Smooth muscle cell (in vitro differentiated cells): ENCODE data around the gene CST3. TPM values are rescaled to one million over a fixed set of nuclear protein-coding genes. Genes with fewer than 3 reads are reported as not detected.
"Not testable (repeated sequence)": the region's sequence is repeated elsewhere in the genome, so short reads cannot be mapped to it uniquely, and the experiment has no call there.

Experiments
- DNase-seq: peaks from one replicate; lab custom pipeline; 2025; ENCODE audit not compliant: unreplicated experiment; lab: John Stamatoyannopoulos, UW
- H2AFZ ChIP-seq: fragments of 200-600 bp; sonication (generic); 2 replicates; pipeline ENCODE4 v1.6.0; 2016; ENCODE audit warnings: antibody characterized with exemption, low read depth, mild to moderate bottlenecking
- H3F3A ChIP-seq: fragments of 200-600 bp; sonication (generic); 2 replicates; pipeline ENCODE4 v1.6.0; 2017; ENCODE audit warnings: antibody characterized with exemption, low read depth
- H3K27ac ChIP-seq: fragments of 200-600 bp; sonication (generic); 2 replicates; pipeline ENCODE4 v1.5.1; 2016; ENCODE audit warnings: low read depth, mild to moderate bottlenecking
- H3K27me3 ChIP-seq: fragments of 200-600 bp; sonication (generic); 2 replicates; pipeline ENCODE4 v1.6.1; 2016; ENCODE audit warnings: low read depth, mild to moderate bottlenecking
- H3K36me3 ChIP-seq: fragments of 200-600 bp; sonication (generic); 2 replicates; pipeline ENCODE4 v1.5.1; 2016; ENCODE audit warnings: low read depth
- H3K4me1 ChIP-seq: fragments of 200-600 bp; sonication (generic); 2 replicates; pipeline ENCODE4 v1.5.1; 2016; ENCODE audit warnings: low read depth
- H3K4me2 ChIP-seq: fragments of 200-600 bp; sonication (generic); 2 replicates; pipeline ENCODE4 v1.6.0; 2016; ENCODE audit warnings: mild to moderate bottlenecking
- H3K4me3 ChIP-seq: fragments of 200-600 bp; sonication (generic); 2 replicates; pipeline ENCODE4 v1.5.1; 2016; ENCODE audit warnings: mild to moderate bottlenecking
- H3K79me2 ChIP-seq: fragments of 200-600 bp; sonication (generic); 2 replicates; pipeline ENCODE4 v1.6.0; 2016; ENCODE audit warnings: low read depth, mild to moderate bottlenecking
- H3K9ac ChIP-seq: fragments of 200-600 bp; sonication (generic); 2 replicates; pipeline ENCODE4 v1.6.0; 2016; ENCODE audit warnings: low read depth
- H3K9me3 ChIP-seq: fragments of 200-600 bp; sonication (generic); replicated peaks from 2 replicates; pipeline ENCODE4 v1.5.1; 2016; ENCODE audit warnings: low read depth
- H4K20me1 ChIP-seq: fragments of 200-600 bp; sonication (generic); 2 replicates; pipeline ENCODE4 v1.6.0; 2016; ENCODE audit warnings: low read depth
- WGBS: methylation state at CpG from one replicate; pipeline ENCODE4 v1.1.7; 2016; ENCODE audit warnings: low lambda C conversion rate; 5-methylcytosine and 5-hydroxymethylcytosine counted together
- polyA plus RNA-seq: library from polyadenylated mRNA; unstranded; fragments of >200 nt; fragmentation: Nextera tagmentation; extraction: Ambion mirVana; gene quantifications from 2 replicates; pipeline ENCODE4 v1.2.1, GENCODE V29; 2016
- total RNA-seq: library from RNA; depleted of rRNA; stranded (reverse); fragments of >200 nt; gene quantifications from 2 replicates; pipeline ENCODE4 v1.2.3, GENCODE V29; 2014
- TF ChIP-seq, protein P1 (sequence below): fragments of 200-600 bp; sonication (generic); IDR thresholded peaks from 2 replicates; pipeline ENCODE4 v1.5.1; 2017; ENCODE audit warnings: borderline replicate concordance, mild to moderate bottlenecking, antibody characterized with exemption; ENCODE audit not compliant: insufficient read depth, poor library complexity, severe bottlenecking

CST3 gene
- total and polyA plus RNA-seq, 2 experiments from 2014 or later: 170 to 338 TPM

DNA sequence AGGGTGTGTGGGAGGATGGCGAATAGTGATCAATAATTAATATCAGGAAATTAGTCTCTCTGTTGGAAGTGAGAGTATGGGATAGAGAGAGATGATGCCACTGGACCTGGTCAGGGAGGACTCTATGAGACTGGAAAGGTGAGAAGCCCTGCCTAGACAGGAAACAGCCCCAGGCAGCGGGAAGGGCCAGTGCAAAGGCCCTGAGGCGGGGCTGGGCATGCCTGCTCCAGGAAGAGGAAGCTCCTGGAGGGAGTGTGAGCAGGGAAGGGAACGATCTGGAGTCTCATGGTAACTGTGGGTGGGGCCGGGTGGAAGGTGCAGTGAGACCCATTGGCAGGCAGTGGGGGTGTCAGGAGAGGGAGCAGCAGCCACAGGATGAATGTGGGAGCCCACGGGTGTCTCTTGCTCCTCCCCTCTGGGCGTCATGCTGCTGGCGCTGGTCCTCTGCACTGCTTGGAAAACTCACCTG lies 1.8 kb upstream of the CST3 start:
- DNase-seq: no peak
- Histone ChIP-seq H3K9ac (no peak overlapping the region), H2AFZ (no peak overlapping the region), H3K4me1 (peaks cover 12% of the 10 kb centered on the region), H3K4me3 (no peak overlapping the region), H3K27me3 (no peaks in the 10 kb centered on the region), H3K27ac (no peak overlapping the region), H3K4me2 (no peak overlapping the region), H3F3A (peaks cover 20% of the 10 kb centered on the region), H3K9me3 (no peaks in the 10 kb centered on the region), H3K79me2 (peaks cover 3% of the 10 kb centered on the region), H3K36me3 (no peaks in the 10 kb centered on the region), H4K20me1 (peaks cover 20% of the 10 kb centered on the region)
- TF ChIP-seq, protein P1, sequence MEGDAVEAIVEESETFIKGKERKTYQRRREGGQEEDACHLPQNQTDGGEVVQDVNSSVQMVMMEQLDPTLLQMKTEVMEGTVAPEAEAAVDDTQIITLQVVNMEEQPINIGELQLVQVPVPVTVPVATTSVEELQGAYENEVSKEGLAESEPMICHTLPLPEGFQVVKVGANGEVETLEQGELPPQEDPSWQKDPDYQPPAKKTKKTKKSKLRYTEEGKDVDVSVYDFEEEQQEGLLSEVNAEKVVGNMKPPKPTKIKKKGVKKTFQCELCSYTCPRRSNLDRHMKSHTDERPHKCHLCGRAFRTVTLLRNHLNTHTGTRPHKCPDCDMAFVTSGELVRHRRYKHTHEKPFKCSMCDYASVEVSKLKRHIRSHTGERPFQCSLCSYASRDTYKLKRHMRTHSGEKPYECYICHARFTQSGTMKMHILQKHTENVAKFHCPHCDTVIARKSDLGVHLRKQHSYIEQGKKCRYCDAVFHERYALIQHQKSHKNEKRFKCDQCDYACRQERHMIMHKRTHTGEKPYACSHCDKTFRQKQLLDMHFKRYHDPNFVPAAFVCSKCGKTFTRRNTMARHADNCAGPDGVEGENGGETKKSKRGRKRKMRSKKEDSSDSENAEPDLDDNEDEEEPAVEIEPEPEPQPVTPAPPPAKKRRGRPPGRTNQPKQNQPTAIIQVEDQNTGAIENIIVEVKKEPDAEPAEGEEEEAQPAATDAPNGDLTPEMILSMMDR: no peak
- WGBS: 89% methylated on average over 8 of the region's 8 CpGs

DNA sequence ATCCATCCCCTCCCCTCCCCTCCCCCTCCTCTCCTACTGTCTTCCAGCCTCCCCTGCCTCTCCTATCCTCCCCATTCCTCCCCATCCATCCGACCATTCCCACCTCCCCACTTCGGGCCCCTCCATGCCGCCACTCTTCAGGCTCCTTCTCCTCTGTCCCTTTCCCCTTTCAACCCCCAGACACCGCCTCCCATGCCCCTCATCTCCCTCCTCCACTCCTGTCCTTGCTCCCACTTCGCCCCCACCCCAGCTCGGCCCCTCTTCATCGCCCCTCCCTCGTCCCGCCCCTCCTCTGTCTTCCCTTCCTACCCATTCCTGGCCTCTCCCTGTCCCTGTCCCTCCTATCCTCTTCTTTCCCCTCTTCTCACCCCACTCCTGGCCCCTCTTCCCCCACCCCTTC lies 554 bp upstream of the CST3 start:
- H3K4me3 ChIP-seq: no peak overlapping the region
- no peak overlapping the region for H2AFZ ChIP-seq
- no peak for DNase-seq
- TF ChIP-seq, protein P1: no peak
- no CpG with 5 or more reads among the region's 9 CpGs for WGBS
- H3F3A ChIP-seq: peaks cover 17% of the 10 kb centered on the region
- H4K20me1 ChIP-seq: peaks cover 20% of the 10 kb centered on the region
- no peak overlapping the region for H3K9ac ChIP-seq
- H3K27ac ChIP-seq: no peak overlapping the region
- no peak overlapping the region for H3K4me2 ChIP-seq
- peaks cover 3% of the 10 kb centered on the region for H3K79me2 ChIP-seq
- H3K4me1 ChIP-seq: peaks cover 12% of the 10 kb centered on the region
- no peaks in the 10 kb centered on the region for H3K9me3 ChIP-seq
- no peaks in the 10 kb centered on the region for H3K27me3 ChIP-seq
- H3K36me3 ChIP-seq: no peaks in the 10 kb centered on the region

DNA sequence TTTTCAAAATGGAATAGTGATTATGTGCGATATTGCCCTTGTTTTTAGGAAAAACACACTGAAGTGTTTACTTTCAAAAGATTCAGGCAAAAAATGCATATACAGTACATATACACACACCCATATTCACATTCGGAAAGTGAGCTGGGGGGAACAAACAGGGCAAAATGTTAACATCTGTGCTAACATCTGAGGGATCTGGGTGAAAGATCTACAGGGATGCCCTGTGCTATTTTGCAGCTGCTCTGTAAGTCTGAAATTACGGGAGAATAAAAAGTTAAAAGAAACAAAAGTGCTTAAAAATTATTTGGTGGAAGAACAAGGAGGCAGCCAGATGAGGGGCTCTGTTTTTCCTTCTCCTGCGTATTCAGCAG lies 860 bp downstream of the CST3 start:
- no peaks in the 10 kb centered on the region for H3K9me3 ChIP-seq
- no peak for DNase-seq
- H4K20me1 ChIP-seq: peaks cover 20% of the 10 kb centered on the region
- H3F3A ChIP-seq: peaks cover 7% of the 10 kb centered on the region
- no peaks in the 10 kb centered on the region for H3K27me3 ChIP-seq
- H2AFZ ChIP-seq: peak overlapping the region; percentile 95
- H3K4me2 ChIP-seq: peak overlapping the region; percentile 99
- peak overlapping the region; percentile 91 for H3K4me3 ChIP-seq
- H3K36me3 ChIP-seq: no peaks in the 10 kb centered on the region
- H3K79me2 ChIP-seq: peaks cover 3% of the 10 kb centered on the region
- peak overlapping the region; percentile 19 for H3K27ac ChIP-seq
- 50% methylated on average over 4 of the region's 4 CpGs for WGBS
- peak overlapping the region; percentile 85 for H3K9ac ChIP-seq
- TF ChIP-seq, protein P1: no peak
- H3K4me1 ChIP-seq: peaks cover 9% of the 10 kb centered on the region

DNA sequence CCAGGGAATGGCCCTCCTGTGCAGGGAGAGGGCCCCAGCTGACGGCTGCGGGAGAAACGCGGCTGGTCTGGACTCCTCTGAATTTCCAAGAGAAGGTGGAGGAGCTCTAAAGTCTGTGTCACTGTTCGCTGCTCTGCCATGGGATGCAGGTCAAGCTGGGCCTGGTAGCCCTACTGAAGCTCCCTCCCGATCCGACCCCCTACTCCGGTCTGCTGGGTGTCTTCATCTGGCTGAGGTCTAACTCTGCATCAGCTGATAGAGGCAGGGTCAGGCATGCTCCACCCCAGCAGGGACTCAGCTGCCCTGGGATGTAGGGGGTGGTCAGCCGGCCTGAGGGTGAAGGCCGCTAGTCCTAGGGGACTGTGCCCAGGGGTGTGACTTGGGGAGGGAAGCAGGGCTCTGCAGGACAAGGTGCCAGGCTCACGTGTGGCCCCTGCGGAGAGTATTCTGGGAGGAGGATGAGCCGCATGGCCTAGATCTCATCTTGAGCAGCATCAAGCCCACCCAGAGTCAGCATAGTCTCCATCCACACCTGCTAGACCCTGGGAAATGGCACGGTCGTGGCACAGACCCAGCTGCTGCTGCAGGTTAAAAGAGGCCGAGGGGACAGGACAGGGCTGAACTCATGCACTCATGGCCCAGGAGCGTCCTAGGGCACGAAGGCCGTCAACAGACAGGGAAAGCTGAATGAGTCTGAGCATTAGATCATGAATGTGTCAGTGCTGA lies 1.4 kb downstream of the CST3 start:
- H3K27ac ChIP-seq: no peak overlapping the region
- peaks cover 1% of the 10 kb centered on the region for H3F3A ChIP-seq
- H4K20me1 ChIP-seq: peaks cover 20% of the 10 kb centered on the region
- H3K36me3 ChIP-seq: no peaks in the 10 kb centered on the region
- DNase-seq: no peak
- H3K4me1 ChIP-seq: peaks cover 9% of the 10 kb centered on the region
- TF ChIP-seq, protein P1: no peak
- 89% methylated on average over 19 of the region's 19 CpGs for WGBS
- H3K4me3 ChIP-seq: peak overlapping the region; percentile 91
- no peaks in the 10 kb centered on the region for H3K27me3 ChIP-seq
- H3K9me3 ChIP-seq: no peaks in the 10 kb centered on the region
- no peak overlapping the region for H2AFZ ChIP-seq
- peaks cover 3% of the 10 kb centered on the region for H3K79me2 ChIP-seq
- H3K4me2 ChIP-seq: peak overlapping the region; percentile 99
- no peak overlapping the region for H3K9ac ChIP-seq

DNA sequence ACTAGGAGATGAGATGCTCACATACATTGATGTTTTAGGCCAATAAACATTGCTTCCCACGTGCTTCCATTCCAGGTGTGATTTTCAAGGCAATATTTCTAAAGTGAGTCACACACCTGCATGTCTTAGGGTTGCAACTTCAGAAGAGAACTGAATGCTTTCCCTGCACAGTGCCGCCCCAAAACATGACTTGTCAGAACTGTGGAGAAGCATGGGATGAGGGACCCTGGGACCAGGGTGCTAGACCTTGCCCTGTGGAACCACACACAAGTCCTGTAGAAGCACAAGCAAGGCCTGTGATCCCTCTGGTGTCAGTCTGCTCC lies 2.0 kb downstream of the CST3 start:
- H3K79me2 ChIP-seq, H3F3A ChIP-seq, H3K27me3 ChIP-seq, H3K4me2 ChIP-seq, H3K36me3 ChIP-seq, H3K9ac ChIP-seq, DNase-seq, H3K4me1 ChIP-seq, H2AFZ ChIP-seq, H3K27ac ChIP-seq, H3K9me3 ChIP-seq, H3K4me3 ChIP-seq: not testable (repeated sequence)
- WGBS: 81% methylated on average over 2 of the region's 2 CpGs
- H4K20me1 ChIP-seq: peaks cover 20% of the 10 kb centered on the region
